ENCODE measurements around the gene MDGA2.

DNA sequence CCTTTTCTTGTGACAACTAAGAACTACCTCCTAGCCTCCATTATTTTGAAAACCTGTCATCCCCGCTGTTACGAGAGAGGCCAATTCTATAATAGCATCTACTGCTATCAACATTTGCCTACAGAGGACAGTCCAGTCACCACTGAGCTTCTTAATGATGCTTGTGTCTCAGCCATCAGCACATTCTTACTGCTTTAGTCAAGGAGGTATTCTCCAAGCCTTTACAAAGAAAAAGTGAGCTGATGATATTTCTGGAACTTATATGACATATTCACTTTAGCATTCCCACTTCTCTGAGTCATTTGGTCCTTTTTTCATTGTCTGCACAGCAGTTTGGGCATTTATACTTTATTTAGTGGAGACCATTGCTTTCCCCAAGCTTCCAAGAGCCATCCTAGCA, 526.1 kb downstream of the MDGA2 start:
- TF ChIP-seq CTCF (IDR thresholded peaks at IDR 0.05; ENCODE audit: insufficient read depth, low read length, poor library complexity, severe bottlenecking), result no peak
- TF ChIP-seq EZH2phosphoT487 (conservative IDR thresholded peaks at IDR 0.05; ENCODE audit: low read length), result no peak

Measured in SU-DHL-6 (cell line).